Activated CD8-positive, alpha-beta T cell treated with anti-CD3 and anti-CD28 coated beads for 36 hours (primary cell): ENCODE data around the gene MRM2. TPM values are rescaled to one million over a fixed set of nuclear protein-coding genes. Genes with fewer than 3 reads are reported as not detected.

ENCODE experiments used
- ATAC-seq: fragments of 200-7000 bp; cut with Tn5 transposase; one replicate; pipeline ENCODE4 v1.10.0; 2021; ENCODE audit warnings: mild to moderate bottlenecking, moderate library complexity
- CTCF ChIA-PET: fragments of 350-600 bp; sonication (Branson Sonifier 250); formaldehyde crosslinking; loops from one replicate; lab custom pipeline; 2021; ENCODE audit warnings: antibody characterized with exemption; lab: Charles Lee
- POLR2A ChIA-PET: fragments of 350-600 bp; sonication (Branson Sonifier 250); formaldehyde crosslinking; loops from one replicate; lab custom pipeline; 2021; ENCODE audit warnings: antibody characterized with exemption; lab: Charles Lee
- DNase-seq: peaks from one replicate; pipeline ENCODE4 v3.0.0-alpha.2; 2020
- H3K27ac Mint-ChIP-seq: one replicate; pipeline ENCODE4 v1.8.0; 2021; ENCODE audit warnings: mild to moderate bottlenecking, mixed read lengths
- H3K27me3 Mint-ChIP-seq: one replicate; pipeline ENCODE4 v1.8.0; 2021; ENCODE audit warnings: mixed read lengths
- H3K36me3 Mint-ChIP-seq: one replicate; pipeline ENCODE4 v1.8.0; 2021; ENCODE audit warnings: low read depth, mixed read lengths
- H3K4me1 Mint-ChIP-seq: one replicate; pipeline ENCODE4 v1.8.0; 2021; ENCODE audit warnings: low read depth, mixed read lengths
- H3K4me3 Mint-ChIP-seq: one replicate; pipeline ENCODE4 v1.8.0; 2021; ENCODE audit warnings: mild to moderate bottlenecking, moderate library complexity, mixed read lengths
- H3K9me3 Mint-ChIP-seq: one replicate; pipeline ENCODE4 v1.8.0; 2021; ENCODE audit warnings: mixed read lengths
- intact Hi-C: fragments of 100-400 bp; cut with micrococcal nuclease; formaldehyde crosslinking; loops from one replicate; pipeline ENCODE4 v1.10.0; 2022
- total RNA-seq, 2 experiments: library from RNA; stranded (reverse); gene quantifications; one replicate each; pipeline ENCODE4 v1.2.3, GENCODE V29; 2021
- TF ChIP-seq, protein P1 (sequence below): fragments of 200-600 bp; IDR thresholded peaks from one replicate; pipeline ENCODE4 v1.8.0; 2022; ENCODE audit warnings: antibody characterized with exemption, mild to moderate bottlenecking

MRM2 gene
- total RNA-seq, 2 experiments from 2014 or later, result 30.3 to 31.9 TPM

- DNase-seq (no peak), ATAC-seq (no peak)
- peaks cover 10% of the 10 kb centered on the region for H3K36me3 Mint-ChIP-seq
- no peaks in the 10 kb centered on the region for H3K9me3 Mint-ChIP-seq
- no peak overlapping the region for H3K27ac Mint-ChIP-seq
- no peak overlapping the region for H3K4me3 Mint-ChIP-seq
- H3K4me1 Mint-ChIP-seq, result peaks cover 3% of the 10 kb centered on the region
- no peaks in the 10 kb centered on the region for H3K27me3 Mint-ChIP-seq
- intact Hi-C loops, result no loop called here
- TF ChIP-seq, protein P1, sequence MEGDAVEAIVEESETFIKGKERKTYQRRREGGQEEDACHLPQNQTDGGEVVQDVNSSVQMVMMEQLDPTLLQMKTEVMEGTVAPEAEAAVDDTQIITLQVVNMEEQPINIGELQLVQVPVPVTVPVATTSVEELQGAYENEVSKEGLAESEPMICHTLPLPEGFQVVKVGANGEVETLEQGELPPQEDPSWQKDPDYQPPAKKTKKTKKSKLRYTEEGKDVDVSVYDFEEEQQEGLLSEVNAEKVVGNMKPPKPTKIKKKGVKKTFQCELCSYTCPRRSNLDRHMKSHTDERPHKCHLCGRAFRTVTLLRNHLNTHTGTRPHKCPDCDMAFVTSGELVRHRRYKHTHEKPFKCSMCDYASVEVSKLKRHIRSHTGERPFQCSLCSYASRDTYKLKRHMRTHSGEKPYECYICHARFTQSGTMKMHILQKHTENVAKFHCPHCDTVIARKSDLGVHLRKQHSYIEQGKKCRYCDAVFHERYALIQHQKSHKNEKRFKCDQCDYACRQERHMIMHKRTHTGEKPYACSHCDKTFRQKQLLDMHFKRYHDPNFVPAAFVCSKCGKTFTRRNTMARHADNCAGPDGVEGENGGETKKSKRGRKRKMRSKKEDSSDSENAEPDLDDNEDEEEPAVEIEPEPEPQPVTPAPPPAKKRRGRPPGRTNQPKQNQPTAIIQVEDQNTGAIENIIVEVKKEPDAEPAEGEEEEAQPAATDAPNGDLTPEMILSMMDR, result no peak
- ChIA-PET CTCF (no interaction called here), POLR2A (no interaction called here)
These were observed 24.9 kb upstream of the MRM2 start for GRCh38 chr7:2266911-2267310.

- Mint-ChIP-seq H3K27me3 (no peaks in the 10 kb centered on the region), H3K27ac (no peak overlapping the region), H3K4me3 (no peak overlapping the region), H3K36me3 (peaks cover 11% of the 10 kb centered on the region), H3K4me1 (peaks cover 11% of the 10 kb centered on the region), H3K9me3 (no peaks in the 10 kb centered on the region)
- ChIA-PET POLR2A (no interaction called here), CTCF (no interaction called here)
- ATAC-seq (no peak), DNase-seq (no peak)
- TF ChIP-seq, protein P1, result no peak
- intact Hi-C loops, result no loop called here
These were observed 22.2 kb upstream of the MRM2 start for GRCh38 chr7:2264158-2264557.

DNA sequence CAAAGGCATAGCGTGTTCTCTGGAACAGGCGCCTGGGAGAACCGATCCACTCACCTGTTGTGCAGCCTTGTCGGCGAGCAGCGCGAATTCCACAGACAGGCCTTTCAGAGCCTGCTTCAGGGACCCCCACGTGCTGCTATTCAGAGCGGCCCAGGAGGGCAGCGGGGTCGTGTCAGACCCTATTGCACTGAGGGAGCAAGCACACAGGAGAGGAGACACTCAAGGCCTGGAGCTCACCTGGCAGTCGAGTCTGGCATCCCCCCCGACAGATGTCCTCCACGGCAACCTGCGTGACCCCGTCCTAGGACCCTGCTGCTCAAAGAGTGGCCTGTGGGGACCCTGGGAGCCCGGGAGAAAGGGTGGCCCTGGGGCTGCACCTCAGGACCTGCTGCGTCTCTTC, 21.2 kb upstream of the MRM2 start:
- DNase-seq (no peak), ATAC-seq (no peak)
- Mint-ChIP-seq H3K27ac (no peak overlapping the region), H3K36me3 (peaks cover 11% of the 10 kb centered on the region), H3K9me3 (no peaks in the 10 kb centered on the region), H3K4me3 (no peak overlapping the region), H3K4me1 (peaks cover 11% of the 10 kb centered on the region), H3K27me3 (no peaks in the 10 kb centered on the region)
- ChIA-PET POLR2A (no interaction called here), CTCF (no interaction called here)
- intact Hi-C loops, result no loop called here
- TF ChIP-seq, protein P1, result no peak

GRCh38 chr7:2261611-2262010, 19.6 kb upstream of the MRM2 start:
- H3K27ac Mint-ChIP-seq, result peak overlapping the region; percentile 91
- no peaks in the 10 kb centered on the region for H3K27me3 Mint-ChIP-seq
- peaks cover 11% of the 10 kb centered on the region for H3K4me1 Mint-ChIP-seq
- peaks cover 11% of the 10 kb centered on the region for H3K36me3 Mint-ChIP-seq
- DNase-seq (peak; percentile 37), ATAC-seq (peak; percentile 58)
- TF ChIP-seq, protein P1, result no peak
- ChIA-PET POLR2A (interaction anchor here (0.6 to 1.5 kb wide), 3 partner anchors 29 to 143 kb away, joined by 3 to 5 read pairs (median 3); partner anchors contain the start of gene MAD1L1), CTCF (interaction anchor here (0.9 to 1.3 kb wide), 3 partner anchors 14 to 86 kb away, joined by 3 to 5 read pairs (median 4); no protein-coding TSS in a partner anchor)
- no peaks in the 10 kb centered on the region for H3K9me3 Mint-ChIP-seq
- intact Hi-C loops, result no loop called here
- peak overlapping the region; percentile 13 for H3K4me3 Mint-ChIP-seq

GRCh38 chr7:2260820-2261219, 18.8 kb upstream of the MRM2 start:
- ATAC-seq (no peak), DNase-seq (no peak)
- peaks cover 11% of the 10 kb centered on the region for H3K36me3 Mint-ChIP-seq
- no peaks in the 10 kb centered on the region for H3K27me3 Mint-ChIP-seq
- H3K4me3 Mint-ChIP-seq, result no peak overlapping the region
- intact Hi-C loops, result no loop called here
- no peaks in the 10 kb centered on the region for H3K9me3 Mint-ChIP-seq
- TF ChIP-seq, protein P1, result no peak
- peaks cover 11% of the 10 kb centered on the region for H3K4me1 Mint-ChIP-seq
- CTCF ChIA-PET, result interaction anchor here (1.3 to 2.4 kb wide), 3 partner anchors 13 to 87 kb away, joined by 3 to 9 read pairs (median 5); no protein-coding TSS in a partner anchor
- H3K27ac Mint-ChIP-seq, result peak overlapping the region; percentile 20
- POLR2A ChIA-PET, result interaction anchor here (1.3 to 1.5 kb wide), 2 partner anchors 29 to 93 kb away, joined by 3 to 5 read pairs; partner anchors contain the start of gene MAD1L1
